GM12878 (cell line): ENCODE results near the gene CTNNA2. TPM values are rescaled to one million over a fixed set of nuclear protein-coding genes. Genes with fewer than 3 reads are reported as not detected.

Source experiments
- ATAC-seq: fragments of 200-7000 bp; cut with Tn5 transposase; 3 replicates; pipeline ENCODE4 v1.9.1; 2020; ENCODE audit warnings: mild to moderate bottlenecking, moderate library complexity
- BruUV-seq: library from RNA; stranded (reverse); fragments of 400-500 nt; replicated peaks from 2 replicates; lab custom pipeline; 2021; lab: Mats Ljungman, UMichigan
- CTCF ChIA-PET: fragments of 300-600 bp; sonication (Branson Sonifier 250); formaldehyde crosslinking; extraction: SDS; loops from one replicate; lab custom pipeline; 2021; ENCODE audit warnings: inconsistent platforms; lab: Yijun Ruan, JAX
- POLR2A ChIA-PET: fragments of 350-600 bp; formaldehyde crosslinking; extraction: SDS; loops from one replicate; lab custom pipeline; 2021; ENCODE audit warnings: inconsistent platforms; lab: Charles Lee
- RAD21 ChIA-PET: fragments of 300-600 bp; sonication (Branson Sonifier 250); formaldehyde crosslinking; loops from one replicate; lab custom pipeline; 2023; ENCODE audit warnings: antibody characterized with exemption; ENCODE audit not compliant: unreplicated experiment; lab: Charles Lee
- SMC1A ChIA-PET: fragments of 300-600 bp; sonication (Branson Sonifier 250); formaldehyde crosslinking; loops from one replicate; lab custom pipeline; 2023; ENCODE audit not compliant: unreplicated experiment, uncharacterized antibody; lab: Charles Lee
- DNase-seq: peaks from one replicate; pipeline ENCODE4 v3.0.0-alpha.2; 2011; ENCODE audit warnings: low read depth, low spot score
- FAIRE-seq: peaks from 3 replicates; lab custom pipeline; 2011; peaks lifted over from hg19 to GRCh38; lab: Jason Lieb, UNC
- H2AFZ ChIP-seq: 2 replicates; pipeline ENCODE4 v1.6.0; 2011; ENCODE audit warnings: low read depth, low read length, control low read depth; ENCODE audit not compliant: control insufficient read depth
- H3K27ac ChIP-seq: 2 replicates; pipeline ENCODE4 v1.5.1; 2011; ENCODE audit warnings: control low read depth; ENCODE audit not compliant: control insufficient read depth, insufficient read depth
- H3K27me3 ChIP-seq, 2 experiments: replicated peaks in 1 of 2; 2 replicates each; pipeline versions ENCODE4 v1.6.0 to v1.6.1; 2011; ENCODE audit warnings: low read length in 1 of 2; ENCODE audit not compliant: control insufficient read depth in 2 of 2, insufficient read depth in 2 of 2
- H3K36me3 ChIP-seq, 2 experiments: 2 replicates each; pipeline ENCODE4 v1.5.1; 2011; ENCODE audit warnings: low read length in 1 of 2; ENCODE audit not compliant: control insufficient read depth in 2 of 2, insufficient read depth in 2 of 2
- H3K4me1 ChIP-seq: 2 replicates; pipeline ENCODE4 v1.6.1; 2011; ENCODE audit warnings: mild to moderate bottlenecking, low read length, moderate library complexity, mixed read lengths; ENCODE audit not compliant: control insufficient read depth, insufficient read depth
- H3K4me2 ChIP-seq: 2 replicates; pipeline ENCODE4 v1.6.0; 2011; ENCODE audit warnings: control low read depth; ENCODE audit not compliant: control insufficient read depth, insufficient read depth
- H3K4me3 ChIP-seq: fragments of 200-600 bp; sonication (generic); 2 replicates; pipeline ENCODE4 v1.5.1; 2016
- H3K79me2 ChIP-seq: 2 replicates; pipeline ENCODE4 v1.6.0; 2011; ENCODE audit warnings: low read length; ENCODE audit not compliant: control insufficient read depth, insufficient read depth
- H3K9ac ChIP-seq: 2 replicates; pipeline ENCODE4 v1.8.0; 2011; ENCODE audit warnings: low read length, control low read depth, mixed read lengths; ENCODE audit not compliant: control insufficient read depth, insufficient read depth
- H3K9me3 ChIP-seq: replicated peaks from 3 replicates; pipeline ENCODE4 v1.5.1; 2011; ENCODE audit warnings: mild to moderate bottlenecking, low read length; ENCODE audit not compliant: control insufficient read depth, insufficient read depth
- H4K20me1 ChIP-seq: 2 replicates; pipeline ENCODE4 v1.6.0; 2011; ENCODE audit not compliant: control insufficient read depth, insufficient read depth
- CHD1 ChIP-seq: IDR thresholded peaks from 2 replicates; pipeline ENCODE4 v1.6.1; 2012; ENCODE audit warnings: low read depth, low read length, improper control_type of control experiment
- CTCF ChIP-seq, 3 experiments: IDR thresholded peaks in 2 of 3; conservative IDR thresholded peaks in 1 of 3; 2 replicates each; pipeline ENCODE4 v1.5.1; 2011; ENCODE audit warnings: low read depth in 3 of 3, low read length in 3 of 3, mild to moderate bottlenecking in 3 of 3, control low read depth in 2 of 3, moderate library complexity in 2 of 3, inconsistent platforms in 1 of 3, mixed read lengths in 1 of 3; ENCODE audit not compliant: control insufficient read depth in 2 of 3, insufficient read depth in 1 of 3; ENCODE audit errors: extremely low read depth in 1 of 3
- GATAD2B ChIP-seq: fragments of 450-650 bp; conservative IDR thresholded peaks from 2 replicates; pipeline ENCODE4 v1.6.1; 2017; ENCODE audit warnings: low read depth, mild to moderate bottlenecking, moderate library complexity
- RFX5 ChIP-seq: IDR thresholded peaks from 2 replicates; pipeline ENCODE4 v1.6.1; 2011; ENCODE audit warnings: low read depth, low read length, improper control_type of control experiment
- RUNX3 ChIP-seq: IDR thresholded peaks from 2 replicates; pipeline ENCODE4 v1.6.1; 2012; ENCODE audit warnings: low read length, inconsistent platforms
- ZNF24 ChIP-seq: fragments of 450-650 bp; IDR thresholded peaks from 2 replicates; pipeline ENCODE4 v1.6.1; 2017; ENCODE audit warnings: antibody characterized with exemption, mild to moderate bottlenecking
- ZZZ3 ChIP-seq: IDR thresholded peaks from 2 replicates; pipeline ENCODE4 v1.6.1; 2011; ENCODE audit warnings: low read depth; ENCODE audit not compliant: control insufficient read depth, insufficient read length
- WGBS: methylation state at CpG from one replicate; pipeline ENCODE4 v1.1.6; 2016; ENCODE audit warnings: low lambda C conversion rate; ENCODE audit not compliant: insufficient replicate concordance, insufficient coverage; ENCODE audit errors: missing lambda C conversion rate; 5-methylcytosine and 5-hydroxymethylcytosine counted together
- in situ Hi-C: fragments of 300-500 bp; cut with MboI; formaldehyde crosslinking; loops from 9 replicates; pipeline ENCODE4 v1.14.3; 2018; ENCODE audit warnings: mixed read lengths
- intact Hi-C: fragments of 100-400 bp; cut with micrococcal nuclease; formaldehyde crosslinking; loops from one replicate; pipeline ENCODE4 v1.14.2; 2022; ENCODE audit not compliant: unreplicated experiment
- polyA plus RNA-seq, 11 experiments: library from polyadenylated mRNA; depleted of rRNA in 4 of 11; unstranded in 6 of 11; stranded (reverse) in 5 of 11; fragments of >200 nt; fragmentation: Nextera tagmentation in 4 of 11; fragmentation: Illumina TruSeq in 1 of 11; extraction: Ambion mirVana in 4 of 11; extraction: Trizol in 1 of 11; gene quantifications; 1 replicate in 1 of 11; 2 replicates in 10 of 11; pipeline versions ENCODE4 v1.2.1 to v1.2.3, GENCODE V29; 2011 to 2016; ENCODE audit warnings: inconsistent platforms in 2 of 11, missing spikeins in 2 of 11, low read depth in 1 of 11
- total RNA-seq, 4 experiments: library from RNA; depleted of rRNA in 3 of 4; stranded (reverse); fragments of >200 nt in 3 of 4; fragmentation: Illumina TruSeq in 1 of 4; extraction: Trizol in 1 of 4; gene quantifications; 2 replicates each; pipeline versions ENCODE4 v1.2.1 to v1.2.3, GENCODE V29; 2013 to 2021

The CTNNA2 gene
- total and polyA plus RNA-seq, 10 of the 15 experiments (the other 5 are each of a cell fraction or from before 2014, with no cell fraction given) = 2.4 to 36.2 (median 6.6) TPM

GRCh38 chr2:80071941-80072340 is 559.1 kb downstream of the CTNNA2 start:
- BruUV-seq = no TSS peak
- Histone ChIP-seq H2AFZ (no peak overlapping the region), H3K4me1 (no peaks in the 10 kb centered on the region), H3K9ac (no peak overlapping the region), H3K36me3 (no peaks in the 10 kb centered on the region), H3K27me3 (no peaks in the 10 kb centered on the region), H3K4me3 (no peak overlapping the region), H3K79me2 (no peaks in the 10 kb centered on the region), H4K20me1 (no peaks in the 10 kb centered on the region), H3K27ac (no peak overlapping the region), H3K9me3 (no peaks in the 10 kb centered on the region), H3K4me2 (no peak overlapping the region)
- no peak for FAIRE-seq
- no peak for ATAC-seq
- in situ Hi-C loops (no loop called here), intact Hi-C loops (loop anchor here (10.0 kb wide), 1 partner anchor 163 kb away; no protein-coding TSS in a partner anchor)
- ChIA-PET SMC1A (interaction anchor here (1.1 kb wide), 1 partner anchor 167 kb away, joined by 3 read pairs; no protein-coding TSS in a partner anchor), CTCF (interaction anchor here (0.8 to 2.8 kb wide), 4 partner anchors 95 to 427 kb away, joined by 3 to 20 read pairs (median 3); no protein-coding TSS in a partner anchor), POLR2A (no interaction called here), RAD21 (interaction anchor here (1.1 kb wide), 1 partner anchor 427 kb away, joined by 3 read pairs; no protein-coding TSS in a partner anchor)
- WGBS = 0% methylated on average over 2 of the region's 2 CpGs
- TF ChIP-seq ZZZ3 (no peak), RFX5 (no peak), ZNF24 (no peak), CTCF (IDR thresholded peaks at IDR 0.05 in 2 of 3, conservative IDR thresholded peaks at IDR 0.05 in 1 of 3; ENCODE audit: control insufficient read depth in 2 of 3, extremely low read depth in 1 of 3, insufficient read depth in 1 of 3, low read depth in 3 of 3, low read length in 3 of 3) (no peak), RUNX3 (no peak), GATAD2B (no peak), CHD1 (no peak)
- DNase-seq = no peak
